ENCODE measurements around the gene OSBPL5.

Gene OSBPL5

DNA sequence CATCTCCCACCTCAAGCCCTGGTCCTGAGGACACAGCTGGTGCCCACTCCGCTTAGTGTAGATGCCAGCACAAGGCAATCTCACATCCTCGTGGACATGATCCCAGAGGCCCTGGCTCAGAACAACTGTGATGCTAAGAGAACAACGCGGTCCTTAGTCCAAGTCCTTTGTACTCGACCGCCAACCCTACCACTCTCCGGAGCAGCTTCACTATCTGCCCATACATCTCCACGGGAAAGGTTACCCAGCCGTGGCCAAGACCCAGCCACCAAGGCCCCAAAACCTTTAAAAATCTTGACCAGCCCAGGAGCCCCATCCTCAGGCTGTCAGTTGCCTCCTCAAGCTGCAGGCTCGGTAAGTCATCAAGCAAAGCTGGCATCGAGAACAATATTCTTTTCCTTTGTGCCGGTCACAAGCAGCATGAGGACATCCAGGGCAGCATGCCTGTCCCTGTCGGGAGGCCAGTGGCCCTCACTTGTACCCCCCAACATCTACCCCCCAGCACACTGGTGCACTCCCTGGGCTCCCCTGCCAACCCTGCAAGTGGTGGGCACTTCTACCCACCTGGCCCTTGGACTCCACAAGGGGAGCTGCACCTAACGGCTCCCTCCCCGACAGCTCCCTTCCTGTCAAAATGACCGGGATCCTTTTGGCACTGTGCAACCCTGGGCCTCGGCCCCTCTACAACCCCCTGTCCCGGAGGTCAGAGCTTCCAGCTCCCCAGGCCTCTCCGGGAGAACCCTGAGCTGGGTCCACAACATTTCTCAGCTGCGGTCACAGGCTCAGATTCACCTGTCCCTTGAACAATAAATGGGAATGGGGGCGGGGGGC is 2.5 kb downstream of the OSBPL5 start:
- no peak for DNase-seq

DNA sequence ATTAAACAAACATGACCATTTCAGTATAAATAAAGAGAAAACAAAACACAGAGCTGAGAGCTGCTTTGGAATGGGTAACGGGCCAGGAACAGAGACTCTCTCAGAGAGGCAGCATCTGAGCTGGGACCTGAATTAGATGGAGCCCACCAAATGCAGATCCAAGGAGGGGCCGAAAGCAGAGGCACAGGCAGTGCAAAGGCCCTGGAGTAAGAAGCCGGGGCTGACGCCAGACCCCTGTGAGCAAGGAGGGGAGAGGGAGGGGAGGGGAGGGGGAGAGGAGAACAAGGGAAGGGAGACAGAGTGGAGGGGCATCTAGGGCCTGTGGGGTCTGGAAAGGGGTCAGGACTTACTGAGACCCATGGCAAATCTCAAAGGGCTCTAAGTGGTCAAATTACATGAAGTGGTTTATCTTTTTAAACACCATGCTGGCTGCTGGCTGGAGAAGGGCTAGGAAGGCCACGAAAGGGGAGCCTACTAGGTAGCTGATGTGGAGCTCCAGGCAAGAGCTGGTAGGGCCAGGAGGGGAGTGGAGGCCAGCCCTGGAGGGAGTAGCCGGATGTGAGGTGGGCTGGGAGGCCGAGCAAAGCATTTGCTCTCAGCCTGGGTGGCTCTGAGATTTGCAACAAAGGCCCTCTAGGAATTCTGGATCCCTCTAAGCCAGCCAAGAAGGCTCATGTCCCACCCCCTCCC is 3.2 kb downstream of the OSBPL5 start:
- DNase-seq: no peak

DNA sequence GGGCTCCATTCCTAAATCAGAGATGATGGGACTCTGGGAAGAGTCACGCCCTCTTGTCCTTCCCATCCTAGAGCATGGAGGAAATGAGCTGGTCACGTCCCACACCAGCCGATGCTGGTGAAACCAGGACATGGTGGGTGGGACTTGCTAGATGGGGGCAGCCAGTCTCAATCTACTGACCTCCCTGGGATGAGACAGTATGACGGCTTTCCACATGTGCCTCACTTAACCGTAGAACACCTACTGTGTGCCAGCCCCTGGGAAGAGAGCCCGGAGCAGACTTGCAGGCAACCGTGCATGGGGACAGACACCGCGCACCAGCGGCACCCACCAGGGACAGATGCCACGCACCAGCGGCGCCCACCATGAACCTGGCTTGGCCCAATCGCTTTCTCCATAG is 3.8 kb downstream of the OSBPL5 start:
- DNase-seq: no peak

DNA sequence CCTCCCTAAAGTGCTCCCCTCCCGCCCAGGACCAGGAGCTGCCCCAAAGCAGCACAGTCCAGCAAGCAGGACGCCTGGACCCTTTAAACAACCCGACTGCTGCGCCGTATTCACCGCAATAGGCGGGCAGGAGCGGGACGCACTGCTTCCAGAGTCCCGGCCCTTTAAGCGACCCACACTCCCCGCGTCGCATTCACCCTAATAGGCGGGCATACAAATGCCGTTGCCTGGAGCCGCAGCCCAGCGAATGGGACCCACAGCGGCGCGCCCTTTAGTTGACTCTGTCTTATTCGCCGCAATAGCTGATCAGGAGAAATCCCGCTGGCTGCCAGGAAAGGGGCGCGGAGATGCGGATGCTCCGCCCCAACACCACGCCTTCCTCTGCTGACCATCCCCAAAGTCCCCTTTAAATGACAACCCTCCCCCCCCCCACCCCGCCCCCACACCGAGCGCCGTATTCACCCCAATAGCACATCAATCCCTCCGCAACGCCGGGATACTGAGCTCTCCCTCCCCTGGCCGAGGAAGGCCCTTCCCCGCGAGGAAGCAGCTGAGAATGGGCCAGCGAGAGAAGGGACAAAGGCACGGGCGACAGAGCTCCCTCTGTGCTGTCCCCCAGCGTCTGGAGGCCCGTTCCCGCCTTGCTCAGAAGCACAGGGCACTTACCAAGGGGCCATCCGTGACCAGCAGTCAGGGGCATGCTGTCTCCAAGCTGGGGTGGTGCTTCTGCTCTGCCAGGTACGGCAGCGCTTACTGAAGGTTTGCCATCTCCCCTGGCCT is 4.7 kb downstream of the OSBPL5 start:
- no peak for DNase-seq

DNA sequence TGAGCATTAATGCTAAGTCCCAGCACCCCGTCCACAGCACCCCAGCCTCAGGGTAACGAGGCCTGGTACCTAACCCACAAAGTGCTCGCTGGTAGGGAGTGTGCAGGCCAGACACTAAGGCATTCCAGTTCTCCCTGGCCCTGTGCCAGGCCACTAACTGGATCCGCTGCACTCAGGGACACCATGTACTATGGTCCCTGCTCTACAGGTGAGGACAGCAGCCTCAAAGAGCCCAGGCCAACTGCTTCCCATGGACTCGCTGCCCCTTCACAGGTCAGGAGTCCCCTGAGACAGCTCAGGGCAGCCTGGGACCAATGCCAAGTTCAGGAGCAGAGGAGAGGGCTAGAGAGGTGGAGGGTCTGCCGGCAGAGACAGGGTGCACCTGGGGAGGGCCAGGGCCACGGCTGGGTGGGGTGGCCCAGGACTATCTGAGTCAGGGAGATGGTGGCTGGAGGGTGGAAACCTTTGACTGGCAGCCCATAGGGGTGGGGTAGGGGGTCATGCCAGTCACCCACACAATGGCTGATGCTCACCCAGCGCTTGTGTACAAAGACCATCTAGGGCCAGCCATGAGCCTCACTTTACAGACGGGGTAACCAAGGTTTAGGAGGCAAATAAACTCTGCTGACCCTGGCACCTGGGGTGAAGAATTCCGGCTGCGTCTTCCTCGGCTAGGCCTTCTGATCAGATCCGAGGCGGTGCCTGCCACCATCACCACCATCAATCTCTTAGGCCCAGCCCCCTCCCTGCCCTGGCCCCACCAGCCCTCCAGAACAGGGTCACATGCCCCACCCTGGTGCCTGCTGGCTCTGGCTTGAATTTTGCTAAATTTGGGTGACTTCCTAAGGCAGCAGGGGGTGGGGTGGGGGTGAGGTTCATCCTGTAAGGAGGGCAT is 5.6 kb downstream of the OSBPL5 start:
- DNase-seq: no peak

DNA sequence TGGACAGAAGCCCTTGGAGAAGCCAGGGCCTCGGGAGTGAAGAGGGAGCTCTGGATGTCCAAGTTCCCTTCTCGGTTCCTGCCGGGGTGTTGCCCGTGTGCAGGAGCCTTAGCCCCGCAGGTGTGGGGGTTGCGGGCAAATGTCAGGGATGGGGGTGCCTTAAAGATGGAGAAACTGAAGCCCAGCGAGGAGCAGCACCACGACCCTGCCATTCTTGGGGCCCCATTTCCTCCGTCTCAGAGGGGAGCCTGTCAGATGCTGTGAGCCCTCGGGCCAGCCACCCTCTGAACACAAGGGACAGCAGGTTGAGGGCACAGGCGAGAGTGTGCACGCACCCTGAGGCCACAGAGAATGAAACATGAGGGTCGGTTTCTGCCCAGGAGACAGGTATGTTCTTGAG is 6.3 kb downstream of the OSBPL5 start:
- DNase-seq: no peak

DNA sequence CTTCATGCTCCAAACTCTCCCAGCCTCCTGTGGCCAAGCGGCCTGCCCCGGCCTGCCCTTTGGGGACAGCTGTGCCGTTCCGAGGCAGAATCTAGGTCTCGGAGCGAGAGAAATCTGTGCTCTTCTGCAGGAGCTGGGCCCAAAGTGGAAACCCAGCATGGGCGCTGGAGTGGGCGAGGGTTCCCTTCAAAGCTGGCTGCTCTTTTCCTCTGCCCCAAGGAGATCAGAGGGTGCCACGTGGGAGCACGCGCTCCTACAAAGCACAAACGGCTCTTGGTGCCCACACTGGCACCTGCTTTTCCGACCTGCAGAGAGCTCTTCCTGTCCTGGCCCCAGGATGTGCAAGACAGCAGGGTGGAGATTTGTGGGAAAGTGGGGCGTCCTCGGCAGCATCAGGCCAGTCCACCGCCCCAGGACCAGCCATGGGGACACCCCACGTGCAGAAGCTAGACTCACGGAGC is 6.9 kb downstream of the OSBPL5 start:
- no peak for DNase-seq

DNA sequence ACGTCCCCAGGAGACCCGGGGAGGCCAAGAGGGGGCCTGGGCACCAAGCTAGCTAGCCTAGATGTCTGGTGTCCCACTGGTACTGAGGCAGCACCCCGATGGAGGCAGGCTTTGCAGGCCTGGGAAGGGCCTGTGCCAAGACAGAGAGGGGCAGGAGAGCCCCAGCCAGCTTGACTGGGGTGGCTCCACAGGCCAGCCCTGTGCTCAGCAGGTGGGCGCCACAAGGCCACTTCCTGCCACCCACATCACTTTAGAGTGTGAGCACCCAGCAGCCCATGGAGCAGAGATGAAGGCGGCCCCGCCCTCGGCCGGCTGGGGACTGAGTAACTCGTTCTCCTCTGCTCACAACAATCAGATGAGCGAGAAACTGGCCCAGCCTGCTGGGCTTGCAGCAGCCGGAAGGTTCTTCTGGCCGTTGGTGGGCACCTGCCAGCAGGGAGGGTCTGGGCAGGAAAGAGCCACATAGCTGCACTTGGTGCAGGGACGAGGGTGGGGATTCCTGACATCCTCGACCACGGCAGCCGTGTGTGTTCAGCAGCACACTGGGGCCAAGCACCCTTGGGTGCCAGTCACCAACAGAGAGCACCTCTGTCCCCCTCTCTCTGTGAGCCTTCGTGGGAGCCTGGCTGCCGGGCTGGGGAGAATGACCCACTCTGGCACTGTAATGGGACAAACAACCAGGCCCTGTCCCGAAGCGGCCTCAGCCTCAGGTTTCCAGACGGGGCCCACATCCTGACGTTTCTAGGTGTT is 7.6 kb downstream of the OSBPL5 start:
- no peak for DNase-seq

DNA sequence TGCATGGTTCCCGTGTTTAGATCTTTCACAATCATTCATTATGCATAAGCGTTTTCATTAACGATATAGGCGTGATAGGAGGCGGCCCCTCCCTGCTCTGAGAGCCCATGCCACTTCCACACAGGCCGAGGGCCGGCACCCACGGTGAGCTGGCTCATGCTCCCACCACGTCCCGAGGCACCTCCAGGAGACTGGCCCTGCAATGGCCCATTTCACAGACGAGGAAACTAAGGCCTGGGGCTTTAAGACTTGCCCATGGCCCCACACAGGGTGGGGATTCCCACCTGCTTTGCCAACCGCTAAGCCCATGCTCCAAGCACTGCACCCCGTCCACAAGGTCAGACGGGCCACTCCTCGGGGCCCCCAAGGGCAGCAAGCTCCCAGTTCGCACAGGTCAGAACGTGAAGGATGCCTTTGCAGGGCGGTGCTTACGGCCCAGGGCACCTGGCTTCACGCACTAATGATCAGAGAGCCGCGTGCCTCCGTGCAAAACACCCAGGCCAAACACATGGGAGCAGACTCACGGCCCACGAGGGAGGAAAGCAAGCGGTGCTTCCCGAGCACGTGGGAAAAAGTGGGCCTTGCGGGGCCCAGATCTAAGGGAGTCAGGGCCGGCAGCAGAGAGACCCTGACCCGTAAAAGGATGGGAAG is 8.3 kb downstream of the OSBPL5 start:
- no peak for DNase-seq

DNA sequence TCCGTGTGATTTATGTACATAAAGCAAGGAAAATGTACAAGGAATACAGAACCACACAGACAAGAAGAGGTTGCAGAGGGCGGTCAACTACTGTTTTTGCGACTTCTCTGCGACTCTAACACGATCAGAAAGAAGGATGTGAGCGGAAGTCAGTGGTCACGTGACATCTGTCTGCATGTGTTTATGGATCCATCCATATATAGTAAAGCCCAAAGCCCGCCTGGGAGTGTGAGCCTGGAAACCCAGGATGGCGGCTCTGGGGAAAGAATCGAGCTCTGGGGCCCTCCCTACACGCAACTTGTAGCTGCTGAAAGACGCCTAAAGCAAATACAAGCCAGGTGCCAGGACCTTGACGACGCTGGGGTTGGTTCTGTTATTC is 8.8 kb downstream of the OSBPL5 start:
- DNase-seq: no peak

DNA sequence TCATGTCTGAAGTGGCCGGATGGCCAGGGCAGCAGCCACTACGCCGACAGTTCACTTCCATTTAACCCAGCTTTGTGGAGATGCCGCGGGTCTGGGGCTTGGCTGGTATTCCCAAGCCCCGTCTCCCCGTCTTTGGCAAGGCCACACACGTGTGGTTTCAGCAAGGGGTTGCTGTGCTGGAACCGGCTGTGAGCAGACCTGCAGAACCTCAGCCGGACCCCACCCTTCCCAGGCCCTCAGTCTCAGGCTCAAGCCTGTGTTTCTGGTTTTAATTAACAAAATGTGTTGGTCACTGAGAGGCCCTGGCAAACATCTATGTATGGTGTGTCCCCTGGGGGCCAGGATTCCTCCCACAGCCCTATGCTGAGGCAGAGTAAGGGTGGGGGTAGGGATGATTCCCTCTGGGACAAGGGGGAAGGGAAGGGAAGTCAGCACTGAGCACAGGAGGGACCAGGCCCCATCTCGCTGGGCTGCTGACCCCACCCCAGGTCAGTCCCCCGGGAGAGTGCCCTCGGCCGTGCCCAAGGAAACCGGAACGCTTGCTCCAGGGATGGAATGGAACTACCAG is 9.3 kb downstream of the OSBPL5 start:
- no peak for DNase-seq

DNA sequence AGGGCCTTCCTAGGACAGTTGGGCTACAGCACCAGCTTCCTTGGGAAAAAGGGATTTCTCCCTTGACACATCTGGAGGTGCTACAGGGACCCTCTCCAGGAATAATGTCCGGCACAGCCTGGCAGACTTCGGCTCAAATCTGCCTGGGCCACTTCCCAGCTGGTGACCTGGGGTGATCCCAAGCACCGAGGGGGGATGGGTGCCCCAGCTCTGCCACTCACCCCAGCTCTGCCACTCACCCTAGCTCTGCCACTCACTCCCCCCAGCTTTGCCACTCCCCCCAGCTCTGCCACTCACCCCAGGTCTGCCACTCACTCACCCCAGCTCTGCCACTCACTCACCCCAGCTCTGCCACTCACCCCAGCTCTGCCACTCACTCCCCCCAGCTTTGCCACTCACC is 9.9 kb downstream of the OSBPL5 start:
- no peak for DNase-seq

DNA sequence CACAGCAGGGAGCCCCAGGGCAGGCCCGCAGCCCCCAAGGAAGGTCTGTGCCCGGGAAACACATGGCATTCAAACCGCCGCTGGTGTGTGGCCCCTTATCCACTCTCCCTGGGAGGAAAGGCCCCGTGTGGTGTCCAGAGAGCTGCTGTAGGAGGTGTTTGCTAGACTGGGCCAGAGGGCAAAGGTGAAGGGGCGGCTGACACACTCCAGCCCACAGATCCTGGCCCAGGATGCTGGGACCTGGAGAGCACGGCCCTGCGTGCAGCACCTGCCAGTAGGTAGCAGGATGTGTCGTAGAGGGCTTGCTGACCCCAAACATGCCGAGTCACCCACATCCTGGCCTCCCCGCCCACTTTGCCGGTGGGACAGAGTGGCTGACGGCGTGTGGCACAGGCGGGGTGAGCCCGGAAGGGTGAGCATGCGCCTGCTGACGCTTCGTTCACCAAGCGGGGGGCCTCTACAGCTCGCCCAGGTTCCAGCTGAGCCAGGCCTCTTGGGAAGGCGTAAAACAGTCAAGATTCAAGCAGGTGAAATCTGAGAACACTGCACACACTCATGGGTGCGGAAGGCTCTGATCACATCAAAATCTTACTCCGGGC is 11.0 kb downstream of the OSBPL5 start:
- no peak for DNase-seq

DNA sequence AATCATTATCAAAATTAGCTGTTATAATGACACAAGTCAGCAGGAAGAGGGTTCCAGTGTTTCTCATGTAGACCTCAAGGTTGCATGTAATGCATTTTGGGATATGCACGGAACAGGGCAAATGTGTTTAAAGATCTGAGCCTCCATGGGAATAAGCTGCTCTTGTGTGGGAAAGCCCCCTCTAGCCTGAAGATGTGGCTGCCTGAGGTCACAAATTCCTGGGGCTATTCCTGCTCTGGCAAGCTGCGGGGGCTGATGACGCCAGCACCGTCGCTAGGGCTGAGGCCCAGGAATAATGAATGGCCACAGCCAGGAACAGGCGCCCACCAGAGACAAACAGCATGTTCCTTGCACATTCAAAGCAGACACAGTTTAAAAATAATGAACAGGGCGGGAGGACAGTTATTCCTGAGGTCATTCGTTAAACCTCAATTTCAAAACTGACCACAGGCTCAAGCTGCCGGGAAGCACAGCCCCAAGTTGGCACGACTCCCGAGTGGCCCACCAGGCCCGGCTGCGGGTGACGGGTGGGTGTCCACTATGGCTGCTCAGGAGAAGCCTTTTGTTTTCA is 11.7 kb downstream of the OSBPL5 start:
- no peak for DNase-seq

DNA sequence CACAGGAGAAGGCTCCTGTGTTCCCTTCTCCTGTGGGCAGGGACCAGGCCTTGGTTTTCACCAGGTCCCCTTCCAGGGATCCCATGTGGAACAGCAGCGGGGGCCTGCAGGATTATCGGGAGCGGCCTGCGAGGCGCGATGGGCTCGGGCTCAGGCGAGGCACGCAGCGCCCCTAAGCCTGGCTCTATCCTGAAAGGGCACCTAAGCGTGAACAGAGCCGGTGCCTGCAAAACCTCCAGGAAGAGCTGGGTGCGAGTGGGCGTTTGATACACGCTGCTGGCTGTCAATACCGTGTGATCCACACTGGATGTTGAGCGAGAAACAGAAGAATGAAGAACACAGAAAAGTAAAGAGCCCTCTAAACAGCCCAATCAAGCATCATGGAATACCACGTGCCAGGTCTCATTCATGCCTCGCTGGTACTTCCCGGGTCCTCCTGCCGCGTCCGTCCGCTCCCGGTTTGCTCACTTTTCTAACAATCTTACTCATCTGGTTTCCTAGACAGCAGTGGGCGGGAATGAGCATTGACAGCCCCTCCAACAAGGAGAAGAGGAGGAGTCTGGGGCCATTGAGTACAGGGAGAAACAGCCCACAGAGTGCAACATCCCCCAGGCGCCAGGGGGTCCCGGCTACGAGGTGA is 12.5 kb downstream of the OSBPL5 start:
- no peak for DNase-seq

DNA sequence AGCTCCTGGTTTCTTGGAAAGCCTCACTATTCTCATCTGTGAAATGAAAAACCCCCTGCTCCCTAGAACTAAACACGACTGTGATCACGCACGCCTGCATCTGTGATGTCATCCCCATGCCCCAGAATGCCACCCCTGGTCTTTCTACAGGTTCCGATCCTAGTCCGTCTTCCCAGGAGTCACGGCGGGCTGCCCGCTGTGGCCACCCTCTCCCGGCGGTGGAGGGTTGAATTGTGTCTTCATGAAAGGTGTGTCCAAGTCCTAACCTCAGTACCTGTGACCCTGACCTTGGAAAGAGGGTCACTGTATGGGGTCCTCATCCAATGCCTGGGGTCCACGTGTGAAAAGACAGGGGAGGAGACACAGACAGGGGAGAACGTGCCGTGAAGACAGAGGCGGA is 14.4 kb downstream of the OSBPL5 start:
- no peak for DNase-seq

DNA sequence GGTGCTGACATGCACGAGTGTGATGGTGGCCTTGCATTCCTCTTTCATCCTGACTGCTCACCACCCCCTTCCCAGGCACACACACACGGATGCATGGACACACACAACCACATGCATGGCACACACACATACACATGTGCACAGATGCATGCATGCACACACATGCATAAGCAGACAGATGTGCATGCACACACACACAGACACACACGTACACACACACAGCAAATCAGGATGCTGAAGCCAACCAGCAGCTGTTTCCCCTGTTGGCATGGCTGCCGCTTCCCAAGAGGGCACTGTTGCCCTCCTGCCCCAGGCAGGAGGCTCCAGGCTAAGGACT is 15.3 kb downstream of the OSBPL5 start:
- no peak for DNase-seq

DNA sequence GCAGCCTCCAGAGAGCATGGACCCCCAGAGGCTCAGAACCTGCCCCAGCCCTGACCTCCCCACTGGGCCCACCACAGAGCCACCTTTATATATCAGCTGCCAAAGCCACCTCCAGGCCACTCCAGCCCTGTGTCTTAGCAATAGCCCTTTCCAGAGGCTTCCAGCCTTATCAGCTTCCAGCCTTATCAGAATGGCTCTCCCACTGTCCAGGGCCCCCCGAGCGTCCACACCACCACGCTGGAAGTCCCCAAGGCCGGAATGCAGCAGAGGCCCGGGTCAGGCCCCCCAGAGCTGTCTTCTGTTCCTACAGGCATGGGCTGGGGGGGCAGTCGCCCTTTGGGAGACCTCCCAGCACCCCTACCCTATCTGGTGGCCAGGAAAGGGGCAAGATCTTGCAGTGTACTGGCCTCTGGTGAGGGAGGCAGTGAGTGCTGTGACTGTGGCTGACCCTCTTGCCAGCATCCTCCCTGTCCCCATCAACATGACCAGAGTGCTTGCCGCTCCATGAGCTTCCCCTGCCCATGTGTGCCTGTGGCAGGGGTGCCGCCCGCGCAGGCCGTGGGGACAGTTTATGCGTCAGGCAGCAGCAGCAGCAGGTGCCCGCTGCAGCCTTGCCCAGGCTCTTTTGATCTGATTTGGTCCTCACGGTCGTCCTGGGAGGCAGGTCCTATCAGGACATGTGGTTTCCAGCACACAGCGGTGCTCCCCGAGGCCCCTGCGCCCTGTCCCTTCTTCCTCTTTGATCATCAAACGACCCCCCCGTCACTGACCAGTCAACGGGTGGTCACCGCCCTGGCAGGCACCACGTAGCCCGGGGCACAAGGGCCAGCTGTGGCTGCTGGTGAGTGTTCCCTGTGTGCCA is 15.9 kb downstream of the OSBPL5 start:
- DNase-seq: no peak

Measured in activated naive CD4-positive, alpha-beta T cell (primary cell).